ENCODE results near the gene AQP2. TPM values are rescaled to one million over a fixed set of nuclear protein-coding genes. Genes with fewer than 3 reads are reported as not detected.

Gene AQP2
- total RNA-seq, 4 donors from 2014 or later, result not detected

DNA sequence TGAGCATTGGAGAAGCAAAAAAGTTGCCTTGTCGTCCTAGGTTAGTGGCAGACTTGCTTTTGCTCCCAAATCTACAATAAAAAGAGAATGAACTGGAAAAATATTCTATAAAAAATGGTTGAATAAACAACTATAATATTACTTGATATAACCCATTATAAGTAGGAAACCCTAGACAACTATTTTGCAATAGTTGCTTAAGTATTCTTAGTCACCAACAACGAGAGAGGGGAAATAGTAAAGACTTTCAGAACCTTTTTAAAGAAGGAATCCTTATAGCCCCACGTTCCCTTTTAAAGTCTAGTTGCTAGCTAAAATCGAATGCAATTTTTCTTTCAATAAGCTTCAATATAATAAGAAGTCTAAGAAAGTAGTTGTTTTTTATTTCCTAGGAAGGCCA lies 39.7 kb downstream of the AQP2 start:
- H3K27ac ChIP-seq, result no peak overlapping the region
- no peak overlapping the region for H3K4me3 ChIP-seq
- peaks cover 0 to 43% (median 0%) of the 10 kb centered on the region in 3 donors for H3K36me3 ChIP-seq
- H3K4me1 ChIP-seq, result no peaks in the 10 kb centered on the region
- TF ChIP-seq POLR2A (IDR thresholded peaks at IDR 0.05), result no peak
- TF ChIP-seq, protein P1, sequence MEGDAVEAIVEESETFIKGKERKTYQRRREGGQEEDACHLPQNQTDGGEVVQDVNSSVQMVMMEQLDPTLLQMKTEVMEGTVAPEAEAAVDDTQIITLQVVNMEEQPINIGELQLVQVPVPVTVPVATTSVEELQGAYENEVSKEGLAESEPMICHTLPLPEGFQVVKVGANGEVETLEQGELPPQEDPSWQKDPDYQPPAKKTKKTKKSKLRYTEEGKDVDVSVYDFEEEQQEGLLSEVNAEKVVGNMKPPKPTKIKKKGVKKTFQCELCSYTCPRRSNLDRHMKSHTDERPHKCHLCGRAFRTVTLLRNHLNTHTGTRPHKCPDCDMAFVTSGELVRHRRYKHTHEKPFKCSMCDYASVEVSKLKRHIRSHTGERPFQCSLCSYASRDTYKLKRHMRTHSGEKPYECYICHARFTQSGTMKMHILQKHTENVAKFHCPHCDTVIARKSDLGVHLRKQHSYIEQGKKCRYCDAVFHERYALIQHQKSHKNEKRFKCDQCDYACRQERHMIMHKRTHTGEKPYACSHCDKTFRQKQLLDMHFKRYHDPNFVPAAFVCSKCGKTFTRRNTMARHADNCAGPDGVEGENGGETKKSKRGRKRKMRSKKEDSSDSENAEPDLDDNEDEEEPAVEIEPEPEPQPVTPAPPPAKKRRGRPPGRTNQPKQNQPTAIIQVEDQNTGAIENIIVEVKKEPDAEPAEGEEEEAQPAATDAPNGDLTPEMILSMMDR (IDR thresholded peaks at IDR 0.05), result no peak
- no peaks in the 10 kb centered on the region for H3K27me3 ChIP-seq
- DNase-seq, result no peak
- H3K9me3 ChIP-seq, result no peaks in the 10 kb centered on the region

- TF ChIP-seq POLR2A (IDR thresholded peaks at IDR 0.05), result no peak
- TF ChIP-seq, protein P1 (IDR thresholded peaks at IDR 0.05), result no peak
Observed at GRCh38 chr12:49998453-49998852, 47.9 kb downstream of the AQP2 start.

GRCh38 chr12:50003595-50003994 lies 53.1 kb downstream of the AQP2 start:
- Histone ChIP-seq H3K27ac (no peak overlapping the region), H3K9me3 (no peaks in the 10 kb centered on the region), H3K4me1 (no peaks in the 10 kb centered on the region), H3K4me3 (no peak overlapping the region), H3K27me3 (no peaks in the 10 kb centered on the region), H3K36me3 (peaks cover 0 to 23% (median 0%) of the 10 kb centered on the region in 3 donors)
- TF ChIP-seq, protein P1 (IDR thresholded peaks at IDR 0.05), result no peak
- TF ChIP-seq POLR2A (IDR thresholded peaks at IDR 0.05), result no peak
- no peak for DNase-seq

More at GRCh38 chr12:49998453-49998852, 47.9 kb downstream of the AQP2 start:
- no peak overlapping the region for H3K4me3 ChIP-seq
- H3K9me3 ChIP-seq, result no peaks in the 10 kb centered on the region
- H3K27me3 ChIP-seq, result no peaks in the 10 kb centered on the region
- DNase-seq, result no peak
- peaks cover 0 to 60% (median 0%) of the 10 kb centered on the region in 3 donors for H3K36me3 ChIP-seq
- H3K27ac ChIP-seq, result no peak overlapping the region
- no peaks in the 10 kb centered on the region for H3K4me1 ChIP-seq

DNA sequence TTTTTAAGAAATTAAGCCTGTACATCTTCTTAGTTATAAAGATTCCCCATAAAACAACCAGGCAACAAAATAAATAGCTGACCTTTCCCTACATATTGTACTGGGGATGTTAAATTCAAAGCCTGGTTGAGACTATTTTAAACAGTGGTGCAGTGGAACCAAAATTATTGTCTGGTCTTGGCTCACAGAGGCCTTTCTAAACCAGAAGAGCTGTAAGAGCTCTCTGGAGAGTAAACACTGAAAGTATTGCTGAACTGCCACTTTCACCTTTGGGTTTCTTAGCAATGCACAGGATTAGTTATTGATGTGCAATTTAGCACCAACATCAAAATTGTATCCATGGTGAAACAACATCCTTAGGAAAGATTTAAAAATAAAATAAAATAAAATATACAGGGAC lies 54.2 kb downstream of the AQP2 start:
- Histone ChIP-seq H3K9me3 (no peaks in the 10 kb centered on the region), H3K36me3 (peaks cover 0 to 12% (median 0%) of the 10 kb centered on the region in 3 donors), H3K4me3 (no peak overlapping the region), H3K27ac (peak overlapping the region in 1 of 4 donors; percentile 11), H3K27me3 (no peaks in the 10 kb centered on the region), H3K4me1 (no peaks in the 10 kb centered on the region)
- no peak for TF ChIP-seq POLR2A (IDR thresholded peaks at IDR 0.05)
- TF ChIP-seq, protein P1 (IDR thresholded peaks at IDR 0.05), result no peak
- no peak for DNase-seq

DNA sequence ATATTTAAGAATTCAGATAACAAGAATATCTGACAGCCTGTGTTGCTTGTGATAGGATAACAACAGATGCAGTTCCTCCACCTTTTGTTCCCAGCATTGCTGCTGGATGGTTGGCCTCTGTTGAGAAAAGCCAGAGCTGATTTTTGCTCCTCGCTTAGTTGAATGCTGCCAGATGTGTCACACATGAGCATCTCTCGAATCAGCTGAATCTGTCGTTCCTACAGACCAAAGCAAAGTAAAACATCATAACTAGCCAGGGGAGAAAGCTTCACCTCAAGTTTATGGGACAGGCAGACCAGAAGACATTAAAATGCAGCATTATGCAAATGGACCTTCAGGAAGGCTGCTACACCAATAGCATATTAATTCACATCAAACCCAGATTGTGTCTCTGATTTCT lies 54.6 kb downstream of the AQP2 start:
- Histone ChIP-seq H3K27ac (peak overlapping the region in 1 of 4 donors; percentile 11), H3K36me3 (peaks cover 0 to 9% (median 0%) of the 10 kb centered on the region in 3 donors), H3K9me3 (no peaks in the 10 kb centered on the region), H3K27me3 (no peaks in the 10 kb centered on the region), H3K4me1 (no peaks in the 10 kb centered on the region), H3K4me3 (no peak overlapping the region)
- TF ChIP-seq, protein P1 (IDR thresholded peaks at IDR 0.05), result no peak
- TF ChIP-seq POLR2A (IDR thresholded peaks at IDR 0.05), result no peak
- no peak for DNase-seq

- no peaks in the 10 kb centered on the region for H3K4me1 ChIP-seq
- H3K9me3 ChIP-seq, result no peaks in the 10 kb centered on the region
- TF ChIP-seq, protein P1 (IDR thresholded peaks at IDR 0.05), result no peak
- TF ChIP-seq POLR2A (IDR thresholded peaks at IDR 0.05), result no peak
- no peak overlapping the region for H3K4me3 ChIP-seq
- DNase-seq, result no peak
- H3K27ac ChIP-seq, result peak overlapping the region in 1 of 4 donors; percentile 11
- no peaks in the 10 kb centered on the region for H3K27me3 ChIP-seq
- no peaks in the 10 kb centered on the region for H3K36me3 ChIP-seq
Observed at GRCh38 chr12:50006280-50006679, 55.7 kb downstream of the AQP2 start.
